Eye (tissue), 1 donor: ENCODE measurements around the gene SUN3.

Experiments used
- DNase-seq: peaks from one replicate; pipeline ENCODE4 v3.0.0-alpha.2; 2015

Gene SUN3, protein sequence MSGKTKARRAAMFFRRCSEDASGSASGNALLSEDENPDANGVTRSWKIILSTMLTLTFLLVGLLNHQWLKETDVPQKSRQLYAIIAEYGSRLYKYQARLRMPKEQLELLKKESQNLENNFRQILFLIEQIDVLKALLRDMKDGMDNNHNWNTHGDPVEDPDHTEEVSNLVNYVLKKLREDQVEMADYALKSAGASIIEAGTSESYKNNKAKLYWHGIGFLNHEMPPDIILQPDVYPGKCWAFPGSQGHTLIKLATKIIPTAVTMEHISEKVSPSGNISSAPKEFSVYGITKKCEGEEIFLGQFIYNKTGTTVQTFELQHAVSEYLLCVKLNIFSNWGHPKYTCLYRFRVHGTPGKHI

DNA sequence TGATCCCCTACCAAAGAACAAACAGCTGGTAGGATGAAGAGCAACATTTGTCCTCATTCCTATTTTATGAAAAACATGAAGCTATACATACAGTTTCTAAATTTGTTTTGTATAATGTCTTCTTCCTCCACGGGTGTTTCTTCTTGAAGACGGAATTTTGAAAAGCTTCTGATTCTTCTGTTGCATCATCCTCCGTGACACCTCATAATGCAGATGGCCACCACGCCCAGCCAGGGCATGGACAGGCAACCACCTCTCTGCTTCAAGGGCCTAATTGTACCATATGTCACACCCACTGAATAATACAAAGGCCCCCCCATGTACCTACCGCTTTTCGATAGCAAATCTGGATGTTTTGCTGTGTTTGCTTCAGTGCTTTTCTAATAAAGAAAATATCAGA, at the start of gene SUN3:
TSS of gene SUN3 (minus strand) at position 170 of the 400 bp plus-strand sequence. CDS start at position 1, 169 bp downstream.
- no peak for DNase-seq

DNA sequence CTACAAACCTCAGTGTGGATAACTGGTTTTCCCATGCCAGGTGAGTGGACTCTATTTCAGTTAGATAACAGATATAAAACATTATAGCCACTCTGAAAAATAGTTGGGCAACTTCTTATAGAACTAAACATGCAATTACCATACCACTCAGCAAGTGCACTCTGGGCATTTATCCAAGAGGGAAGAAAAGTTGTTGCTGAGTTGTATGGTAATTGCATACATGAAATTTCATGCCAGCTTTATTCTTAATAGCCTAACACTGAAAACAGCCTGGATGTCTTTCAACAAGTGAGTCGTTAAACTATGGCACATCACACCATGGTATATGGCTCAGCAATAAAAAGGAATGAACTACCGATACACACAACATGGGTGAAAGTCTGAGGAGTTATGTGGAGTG, 49.6 kb upstream of the SUN3 start:
- no peak for DNase-seq

DNA sequence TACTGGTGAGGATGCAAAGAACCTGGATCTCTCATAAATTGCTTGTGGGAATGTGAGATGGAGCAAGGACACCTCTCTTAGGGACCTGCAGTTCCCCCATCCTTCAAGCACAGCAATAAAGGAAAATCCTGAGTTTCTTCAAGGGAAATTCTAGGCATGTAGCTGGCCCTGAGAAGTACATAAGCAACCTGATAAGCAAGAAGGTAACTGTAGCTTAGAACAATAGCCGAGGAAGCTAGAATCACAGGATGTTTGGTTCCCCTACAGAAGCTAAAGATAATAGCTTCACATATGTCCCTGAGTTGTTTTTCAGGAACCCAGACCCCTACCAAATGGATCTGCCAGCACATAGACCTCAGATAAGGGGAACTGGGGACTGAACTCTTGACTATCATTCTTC, 48.5 kb upstream of the SUN3 start:
- DNase-seq: no peak

DNA sequence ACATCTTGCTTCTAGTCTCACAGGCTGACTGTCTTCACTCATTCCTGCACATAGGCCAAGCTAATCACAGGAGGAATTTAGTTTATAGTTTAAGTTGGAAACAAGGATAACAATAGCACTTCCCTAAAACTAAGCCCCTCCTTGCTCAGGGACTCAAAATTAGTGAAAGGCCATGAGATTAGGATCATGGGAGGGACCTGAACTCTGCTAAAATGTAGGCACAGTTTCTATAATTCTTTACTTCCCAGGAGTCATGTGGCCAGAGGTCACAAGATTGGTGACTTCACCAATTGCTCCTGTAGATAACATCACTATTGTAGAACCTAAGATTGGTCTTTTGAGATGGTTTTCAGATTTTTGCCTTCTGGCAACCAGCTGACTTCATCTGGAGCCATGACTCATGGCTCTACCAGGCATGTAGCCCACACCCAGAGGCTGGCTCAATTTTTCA, 45.3 kb upstream of the SUN3 start:
- DNase-seq: no peak

DNA sequence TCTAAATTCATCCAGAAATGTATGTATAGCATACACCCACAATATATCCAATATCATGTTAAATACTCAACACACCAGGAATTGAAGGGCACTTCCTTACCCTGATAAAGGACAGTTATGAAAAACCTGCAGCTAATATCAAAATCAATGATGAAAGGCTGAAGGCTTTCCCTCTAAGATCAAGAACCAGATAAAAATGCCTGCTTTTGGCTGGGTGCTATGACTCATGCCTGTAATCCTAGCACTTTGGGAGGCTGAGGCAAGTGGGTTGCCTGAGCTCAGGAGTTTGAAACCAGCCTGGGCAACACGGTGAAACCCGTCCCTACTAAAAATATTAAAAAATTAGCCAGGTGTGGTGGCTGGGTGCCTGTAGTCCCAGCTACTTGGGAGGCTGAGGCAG, 38.6 kb upstream of the SUN3 start:
- no peak for DNase-seq

DNA sequence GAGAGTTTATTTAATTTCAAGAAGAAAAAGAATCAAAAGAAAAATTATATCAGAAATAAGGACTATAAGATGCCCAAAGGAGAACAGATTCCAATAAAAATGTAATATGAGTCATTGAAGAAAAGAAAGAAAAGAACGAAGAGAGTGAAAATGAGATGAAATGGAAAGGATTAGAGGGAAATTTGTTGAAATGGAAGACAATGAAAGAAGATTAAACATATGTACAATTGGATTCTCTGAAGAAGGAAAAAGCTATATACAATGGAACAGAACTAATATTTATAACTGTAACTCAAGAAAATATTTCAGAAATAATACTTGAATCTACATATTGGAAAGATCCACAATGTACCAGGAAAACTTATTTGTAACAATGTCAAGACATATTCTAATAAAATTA, 35.1 kb upstream of the SUN3 start:
- DNase-seq: no peak

DNA sequence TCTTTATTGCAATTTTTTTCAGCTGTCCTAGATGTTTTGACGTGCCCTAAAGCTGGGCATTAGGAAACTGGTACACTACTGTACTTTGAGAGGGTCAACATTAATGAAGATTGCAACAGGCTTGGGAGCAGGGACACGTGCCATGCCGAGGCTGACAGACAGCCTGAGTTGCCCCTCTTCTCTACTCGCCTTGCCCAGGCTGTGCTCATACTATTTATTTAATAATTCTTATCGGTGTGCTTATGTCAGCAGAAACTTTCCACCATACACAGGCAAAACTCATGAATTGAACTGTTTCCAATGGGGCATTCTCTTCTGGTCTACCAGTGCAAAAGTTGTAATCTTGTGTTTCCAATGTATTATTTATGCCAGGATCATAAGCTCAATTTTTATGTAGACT, 30.8 kb upstream of the SUN3 start:
- no peak for DNase-seq

DNA sequence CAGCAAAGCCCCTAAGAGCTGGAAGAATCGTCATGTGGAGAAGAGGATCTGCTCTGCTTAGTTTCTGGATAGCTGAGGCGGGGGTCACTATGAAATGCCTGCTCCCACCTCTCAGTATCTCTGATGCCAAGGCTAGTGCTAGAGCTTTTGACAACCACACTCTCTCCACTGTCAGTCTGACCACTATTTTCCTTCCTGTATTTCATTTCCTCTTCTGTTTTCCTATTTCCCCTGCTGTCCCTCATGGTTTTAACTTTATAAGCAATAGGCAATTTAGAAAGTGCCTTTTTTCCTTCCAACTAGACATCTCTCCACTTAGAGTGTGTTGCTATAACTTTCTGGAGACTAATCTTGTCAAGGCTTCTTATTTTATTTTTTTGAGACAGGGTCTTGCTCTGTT, 30.1 kb upstream of the SUN3 start:
- DNase-seq: no peak

DNA sequence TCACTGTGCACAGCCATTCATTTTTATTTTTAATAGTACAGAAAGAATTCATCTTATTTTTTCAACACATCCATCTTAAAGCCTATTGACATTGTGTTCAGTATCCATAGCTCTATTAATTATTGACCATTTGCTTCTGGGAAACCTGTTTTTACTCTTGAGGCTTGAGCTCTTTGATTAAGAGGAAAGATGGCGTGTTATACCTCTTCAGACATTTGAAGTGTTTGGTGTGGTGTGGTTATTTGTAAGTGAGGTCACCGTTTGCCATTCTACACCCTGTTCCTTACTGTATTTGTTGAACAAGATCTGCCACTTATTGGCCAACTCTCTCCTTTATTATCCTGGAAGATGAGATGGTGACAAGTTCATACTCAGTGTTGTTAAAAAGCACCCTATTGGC, 24.8 kb upstream of the SUN3 start:
- DNase-seq: no peak

DNA sequence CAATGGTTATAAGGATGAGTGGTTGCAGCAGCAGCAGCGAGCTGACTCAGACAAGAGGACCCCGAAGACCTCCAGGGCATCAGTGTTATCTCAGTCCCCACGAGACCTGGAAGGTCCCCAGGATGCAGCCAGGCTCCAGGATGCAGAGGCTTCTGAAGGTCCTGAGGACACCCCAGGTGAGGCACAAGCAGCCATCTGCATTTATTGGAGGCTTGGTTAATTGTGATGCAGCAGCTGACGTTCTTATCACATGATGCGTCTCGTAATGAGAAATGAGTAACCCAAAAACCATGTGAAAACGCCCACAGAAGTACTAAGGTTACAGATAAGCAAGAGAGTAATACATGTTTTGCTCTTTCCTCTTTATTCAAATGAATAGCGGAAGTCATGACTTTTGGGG, 23.8 kb upstream of the SUN3 start:
- DNase-seq: no peak

DNA sequence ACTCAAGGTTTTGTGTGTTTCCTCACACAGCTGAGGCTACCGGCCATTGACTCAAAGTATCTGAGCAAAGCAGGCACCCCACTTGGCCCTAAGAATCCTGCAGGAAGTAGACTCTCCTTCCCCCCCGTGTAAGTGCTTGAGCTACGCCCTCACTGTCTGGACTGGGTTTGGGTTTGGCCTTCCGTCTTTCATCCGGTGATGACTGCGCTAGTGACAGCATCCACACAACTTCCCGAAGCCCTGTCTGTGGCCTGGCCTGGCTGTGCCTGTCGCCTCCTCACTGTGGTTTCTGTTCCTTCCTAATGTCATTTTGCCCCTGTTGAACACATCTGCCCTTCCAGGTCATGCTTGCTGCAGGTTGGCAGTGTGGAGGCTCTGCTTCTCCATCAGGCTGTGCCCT, 20.9 kb upstream of the SUN3 start:
- DNase-seq: no peak

DNA sequence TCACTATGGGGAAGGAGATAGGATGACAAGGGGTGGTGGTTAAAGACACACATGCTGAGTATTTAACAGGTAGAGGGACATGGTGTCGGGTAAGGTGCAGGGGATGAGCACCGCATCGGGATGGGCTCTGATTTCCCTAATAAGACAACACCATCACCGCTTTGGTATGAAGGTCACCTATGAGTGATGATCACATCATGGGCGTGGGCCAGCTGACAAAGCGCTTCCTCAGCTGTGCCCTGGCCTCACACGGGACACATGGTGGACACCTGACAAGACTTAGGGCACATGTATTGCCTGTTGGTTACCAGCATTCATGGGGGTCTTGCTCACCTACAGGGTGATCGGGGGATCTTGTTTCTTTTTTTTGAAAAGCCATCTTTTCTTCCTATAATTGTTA, 19.2 kb upstream of the SUN3 start:
- no peak for DNase-seq

DNA sequence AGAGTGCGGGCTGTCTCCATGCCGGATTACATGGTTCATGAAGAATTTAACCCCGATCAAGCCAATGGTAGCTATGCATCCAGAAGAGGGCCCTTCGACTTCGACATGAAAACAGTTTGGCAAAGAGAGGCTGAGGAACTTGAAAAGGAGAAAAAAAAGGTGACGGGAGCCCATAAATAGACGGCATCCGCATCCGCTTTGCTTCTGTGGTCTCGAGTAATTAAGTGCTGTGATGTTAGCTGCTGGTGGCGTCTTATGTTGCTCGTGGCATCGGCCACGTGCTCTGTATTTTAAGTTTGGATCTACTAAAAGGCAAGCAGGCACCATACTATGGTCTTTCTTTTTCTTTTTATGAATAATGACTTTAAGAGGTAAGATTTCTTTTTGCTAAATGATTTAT, 17.6 kb upstream of the SUN3 start:
- DNase-seq: no peak

DNA sequence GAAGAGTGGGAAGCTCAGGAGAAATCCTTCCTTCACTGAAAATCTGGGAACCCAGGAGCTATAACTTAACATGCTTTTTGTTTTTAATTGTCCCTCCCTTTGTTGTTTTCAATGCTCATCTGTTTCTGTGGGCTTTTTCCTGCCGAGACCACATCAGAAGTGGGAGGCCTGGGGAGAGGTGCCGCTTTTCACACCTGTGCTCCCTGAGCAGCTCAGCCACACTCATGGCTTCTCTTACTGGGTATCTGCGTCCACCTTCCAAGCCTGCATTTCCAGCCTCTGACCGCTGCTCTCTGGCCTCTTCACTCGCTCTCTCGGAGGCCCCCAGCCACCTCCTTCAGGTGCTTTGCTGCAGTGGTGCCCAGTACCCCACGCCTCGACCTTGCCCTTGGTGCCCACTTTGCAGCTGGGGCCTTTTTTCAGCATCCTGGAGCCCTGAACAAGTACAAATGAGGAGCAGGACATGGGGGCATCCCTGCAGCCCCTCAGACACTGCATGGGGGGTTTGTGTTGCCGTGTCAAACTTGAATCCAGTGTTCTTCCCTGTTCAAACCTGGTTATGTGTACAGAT, 16.4 kb upstream of the SUN3 start:
- no peak for DNase-seq

DNA sequence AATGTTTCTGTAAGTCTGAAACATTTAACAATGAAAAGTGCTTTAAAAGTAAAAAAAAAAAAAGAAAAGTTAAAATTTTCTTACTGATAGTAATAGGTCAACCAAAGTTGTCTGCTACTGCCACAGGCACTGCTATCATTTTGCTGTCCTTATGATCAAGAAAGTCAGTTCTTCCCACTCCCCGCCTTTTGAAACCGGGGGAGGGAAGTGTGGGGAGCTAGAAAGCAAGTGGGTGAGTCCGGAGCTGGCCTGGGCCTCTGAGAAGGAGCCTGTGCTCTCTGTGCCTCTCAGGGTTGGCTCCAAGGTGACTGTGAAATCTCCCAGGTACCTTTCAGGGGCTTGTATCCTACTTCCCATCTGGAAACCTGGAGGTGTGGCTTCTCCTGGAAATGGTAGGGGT, 13.7 kb upstream of the SUN3 start:
- no peak for DNase-seq

DNA sequence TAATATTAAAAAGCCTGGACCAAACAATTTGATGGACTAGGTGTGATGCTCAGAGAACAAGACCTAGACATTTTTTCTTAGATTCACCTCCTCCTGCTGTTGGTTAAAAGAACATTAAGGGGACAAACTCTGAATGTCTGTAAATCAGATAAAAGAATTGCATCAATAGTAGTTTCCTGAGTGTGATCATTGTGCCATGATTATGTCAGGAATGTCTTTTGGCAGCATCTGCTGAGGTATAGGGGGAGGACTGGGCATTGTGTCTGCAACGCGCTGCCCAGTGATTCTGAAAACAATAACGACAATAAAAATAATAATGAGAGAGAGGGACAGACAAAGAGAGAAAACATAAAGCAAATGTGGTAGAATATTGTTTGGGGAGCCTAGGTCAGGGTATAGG, 13.3 kb upstream of the SUN3 start:
- DNase-seq: no peak

DNA sequence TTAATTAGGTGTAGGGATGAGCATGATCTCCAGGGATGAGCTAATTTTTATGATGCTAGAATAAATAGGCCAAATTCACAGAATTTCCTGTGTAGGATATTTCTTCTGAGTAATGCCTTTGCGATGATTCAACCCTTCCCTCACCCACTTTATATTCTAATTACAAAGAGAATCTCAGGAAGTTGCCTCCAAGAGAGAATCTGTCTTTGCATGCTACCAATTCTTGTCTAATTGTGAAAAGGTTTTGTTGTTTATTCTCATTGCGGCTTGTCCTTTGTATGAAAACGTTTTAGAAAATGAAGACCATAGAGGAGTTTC, 12.7 kb upstream of the SUN3 start:
- DNase-seq: no peak

DNA sequence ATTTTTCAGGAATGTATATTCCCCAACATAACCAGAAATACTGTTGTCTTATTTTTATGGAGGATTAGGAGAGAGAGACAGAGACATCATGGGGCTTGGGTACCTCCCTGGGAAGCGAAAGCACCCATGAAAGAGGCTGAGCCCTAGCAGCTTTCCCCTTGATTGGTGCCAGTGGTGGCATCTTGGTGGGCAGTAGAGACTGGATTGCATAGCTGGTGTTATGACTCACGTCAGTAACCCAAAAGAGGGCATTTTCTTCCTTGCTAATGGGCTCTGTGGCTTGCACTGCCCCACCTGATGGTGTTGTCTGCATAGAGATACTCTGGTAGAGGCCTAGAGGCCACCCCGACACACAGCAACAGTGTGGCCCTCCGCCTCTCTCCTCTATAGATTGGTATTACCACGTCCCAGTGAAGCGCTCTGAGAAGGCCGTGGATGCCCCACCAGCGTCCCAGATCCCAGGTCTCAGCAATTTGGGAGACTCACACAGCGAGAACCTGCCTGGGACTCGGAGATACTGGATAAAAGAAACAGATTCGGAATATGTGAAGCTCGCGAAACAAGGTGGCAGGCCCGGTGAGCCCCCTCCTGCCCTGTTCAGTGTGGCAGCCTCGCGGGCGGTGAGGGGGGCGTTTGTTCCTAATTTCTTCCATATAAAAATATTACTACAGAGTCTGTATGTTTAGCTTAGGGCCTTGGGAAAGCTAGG, 12.2 kb upstream of the SUN3 start:
- DNase-seq: no peak

DNA sequence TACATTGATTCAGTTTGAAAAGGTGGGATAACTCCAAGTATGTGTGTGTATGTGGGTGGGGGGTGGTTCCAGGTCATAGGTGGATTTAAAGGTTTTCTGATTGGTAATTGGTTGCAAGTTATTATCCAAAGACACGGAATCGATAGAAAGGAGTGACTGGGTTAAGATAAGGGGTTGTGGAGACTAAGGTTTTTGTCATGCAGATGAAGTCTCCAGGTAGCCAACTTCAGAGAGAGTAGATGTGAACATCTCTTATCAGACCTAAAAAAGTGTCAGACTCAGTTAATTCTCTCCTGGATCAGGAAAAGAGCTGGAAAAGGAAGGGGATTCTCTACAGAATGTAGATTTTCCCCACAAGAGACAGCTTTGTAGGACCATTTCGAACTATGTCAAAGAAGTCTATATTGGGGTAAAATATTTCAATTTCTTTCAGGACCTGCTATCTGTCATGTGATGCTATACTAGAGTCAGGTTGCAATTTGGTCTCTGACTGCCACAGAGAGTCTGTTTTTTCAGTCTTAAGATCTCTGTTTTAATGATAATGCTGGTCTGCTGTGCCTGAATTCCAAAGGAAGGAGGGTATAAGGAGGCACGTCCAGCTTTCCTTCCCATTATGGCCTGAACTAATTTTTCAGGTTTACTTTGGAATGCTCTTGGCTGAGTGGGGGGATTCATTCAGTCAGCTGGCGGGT, 10.1 kb upstream of the SUN3 start:
- no peak for DNase-seq

DNA sequence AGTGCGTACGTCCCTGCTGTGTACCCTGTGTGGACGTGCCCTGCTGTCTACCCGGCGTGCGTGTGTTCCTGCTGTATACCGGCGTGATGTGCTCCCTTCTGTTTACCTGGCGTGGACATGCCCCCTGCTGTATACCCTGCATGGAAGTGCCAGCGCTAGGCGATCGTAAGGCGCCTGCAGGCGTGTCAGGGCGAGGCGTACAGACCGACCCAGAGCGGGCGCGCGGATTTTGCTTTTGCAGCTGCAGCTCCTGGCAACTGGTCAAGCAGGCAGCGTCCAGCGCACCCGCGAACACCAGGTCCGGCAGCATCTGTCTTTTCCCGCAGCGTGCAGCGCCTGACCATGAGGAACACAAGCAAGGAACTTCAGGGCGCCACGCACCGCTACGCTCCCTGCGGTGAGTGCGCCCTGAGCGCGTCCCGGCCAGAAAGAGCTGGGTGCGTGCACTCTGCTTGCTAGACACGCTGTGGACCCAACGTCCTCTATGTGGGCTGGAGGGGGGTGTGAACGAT, 7.1 kb upstream of the SUN3 start:
- DNase-seq: peak; percentile 75

DNA sequence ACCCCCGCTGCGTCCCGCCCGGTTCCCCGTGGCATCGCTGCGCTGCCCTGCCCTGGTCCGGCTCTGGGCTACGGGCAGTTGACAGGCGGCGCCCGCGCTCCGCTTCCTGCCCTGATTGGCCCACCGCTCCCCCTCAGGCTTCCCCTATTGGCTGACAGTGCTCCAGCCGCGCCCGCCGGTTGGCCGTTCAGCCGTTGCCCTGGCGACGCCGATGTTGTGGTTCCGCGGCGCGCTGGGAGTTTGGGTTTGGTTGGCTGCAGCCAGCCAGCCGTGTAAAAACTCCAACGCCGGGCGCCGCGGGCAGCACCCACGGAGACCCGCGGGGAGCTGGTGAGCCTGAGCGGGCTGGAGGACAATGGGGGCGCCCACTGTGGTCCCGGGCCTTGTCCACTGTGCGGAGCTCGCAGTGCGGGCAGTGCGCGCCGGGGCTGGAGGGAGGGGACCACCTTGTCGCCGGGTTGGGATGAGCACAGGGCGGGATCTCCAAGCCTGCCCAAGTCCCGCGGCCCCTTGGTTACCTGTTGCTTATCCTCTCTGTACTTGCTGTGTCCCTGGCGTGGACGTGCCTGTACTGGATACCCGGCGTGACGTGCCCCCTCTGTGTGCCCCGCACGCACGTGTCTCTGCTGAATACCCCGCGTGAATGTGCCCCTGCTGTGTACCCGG, 6.5 kb upstream of the SUN3 start, which contains the start of gene C7orf57:
TSS of gene C7orf57 (plus strand) at position 243 of the 666 bp plus-strand sequence. CDS start 766 bp downstream, outside the sequence.
- DNase-seq: peak; percentile 95

DNA sequence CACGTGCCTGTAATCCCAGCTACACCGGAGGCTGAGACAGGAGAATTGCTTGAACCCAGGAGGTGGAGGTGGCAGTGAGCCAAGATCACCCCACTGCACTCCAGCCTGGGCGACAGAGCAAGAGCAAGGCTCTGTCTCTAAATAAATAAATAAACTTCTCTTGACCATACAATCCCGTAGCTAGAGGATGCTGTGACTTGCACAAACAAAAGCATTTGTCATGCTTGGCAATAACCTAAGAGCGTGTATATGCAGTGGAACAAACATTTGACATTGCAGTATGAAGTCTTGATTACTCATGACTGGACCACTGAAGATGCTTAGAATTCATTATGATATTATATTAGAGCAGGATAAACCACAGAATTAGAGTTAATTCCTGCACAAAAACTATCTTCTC, 5.0 kb upstream of the SUN3 start:
- DNase-seq: no peak

DNA sequence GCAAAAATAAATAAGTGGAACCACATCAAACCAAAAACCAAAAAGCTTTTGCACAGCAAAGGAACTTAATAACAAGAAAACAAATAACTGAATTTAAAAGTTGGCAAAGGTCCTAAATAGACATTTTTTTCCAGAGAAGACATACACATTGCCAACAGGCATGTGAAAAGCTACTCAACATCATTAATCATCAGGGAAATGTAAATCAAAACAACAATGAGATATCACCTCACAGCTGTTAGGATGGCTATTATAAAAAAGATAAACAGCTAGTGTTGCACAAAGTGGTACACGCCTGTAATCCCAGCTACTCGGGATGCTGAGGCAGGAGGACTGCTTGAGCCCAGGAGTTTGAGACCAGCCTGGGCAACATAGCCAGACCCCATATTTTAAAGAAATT, 2.2 kb upstream of the SUN3 start:
- no peak for DNase-seq
